Hepatocyte (in vitro differentiated cells): Measurements from ENCODE around the gene ANKRD10. TPM values are rescaled to one million over a fixed set of nuclear protein-coding genes. Genes with fewer than 3 reads are reported as not detected.

Experiments
- DNase-seq: peaks from one replicate; pipeline ENCODE4 v3.0.0-alpha.2; 2016; ENCODE audit warnings: low spot score
- H2AFZ ChIP-seq: fragments of 200-600 bp; sonication (generic); 2 replicates; pipeline ENCODE4 v1.6.0; 2016; ENCODE audit warnings: antibody characterized with exemption, mild to moderate bottlenecking
- H3K27ac ChIP-seq: fragments of 200-600 bp; sonication (generic); 2 replicates; pipeline ENCODE4 v1.5.1; 2016; ENCODE audit warnings: mild to moderate bottlenecking
- H3K27me3 ChIP-seq: fragments of 200-600 bp; sonication (generic); 2 replicates; pipeline ENCODE4 v1.6.1; 2016
- H3K36me3 ChIP-seq: fragments of 200-600 bp; sonication (generic); replicated peaks from 2 replicates; pipeline ENCODE4 v1.5.1; 2016; ENCODE audit warnings: low read depth; ENCODE audit not compliant: insufficient read depth
- H3K4me1 ChIP-seq: fragments of 200-600 bp; sonication (generic); 2 replicates; pipeline ENCODE4 v1.5.1; 2016; ENCODE audit warnings: mild to moderate bottlenecking, moderate library complexity; ENCODE audit not compliant: insufficient read depth
- H3K4me2 ChIP-seq: fragments of 200-600 bp; sonication (generic); 2 replicates; pipeline ENCODE4 v1.6.0; 2016
- H3K4me3 ChIP-seq: fragments of 200-600 bp; sonication (generic); 2 replicates; pipeline ENCODE4 v1.5.1; 2016; ENCODE audit warnings: mild to moderate bottlenecking
- H3K79me2 ChIP-seq: fragments of 200-600 bp; sonication (generic); 2 replicates; pipeline ENCODE4 v1.6.0; 2017; ENCODE audit warnings: mild to moderate bottlenecking
- H3K9me2 ChIP-seq: fragments of 200-600 bp; sonication (generic); replicated peaks from 2 replicates; pipeline ENCODE4 v1.6.0; 2017; ENCODE audit warnings: mild to moderate bottlenecking; ENCODE audit not compliant: insufficient read depth
- H3K9me3 ChIP-seq: fragments of 200-600 bp; sonication (generic); 2 replicates; pipeline ENCODE4 v1.5.1; 2016; ENCODE audit warnings: low read depth, mild to moderate bottlenecking
- H4K20me1 ChIP-seq: fragments of 200-600 bp; sonication (generic); 2 replicates; pipeline ENCODE4 v1.6.0; 2016; ENCODE audit warnings: mild to moderate bottlenecking; ENCODE audit not compliant: insufficient read depth, poor library complexity, severe bottlenecking
- CTCF ChIP-seq: fragments of 200-600 bp; sonication (generic); IDR thresholded peaks from 2 replicates; pipeline ENCODE4 v1.5.1; 2016; ENCODE audit warnings: antibody characterized with exemption, mild to moderate bottlenecking; ENCODE audit not compliant: poor library complexity
- EZH2 ChIP-seq: fragments of 200-600 bp; sonication (generic); IDR thresholded peaks from 2 replicates; pipeline ENCODE4 v1.6.1; 2016; ENCODE audit warnings: antibody characterized with exemption, mild to moderate bottlenecking, borderline replicate concordance
- EZH2phosphoT487 ChIP-seq: fragments of 200-600 bp; sonication (generic); IDR thresholded peaks from one replicate; pipeline ENCODE4 v1.6.1; 2018; ENCODE audit warnings: antibody characterized with exemption, mild to moderate bottlenecking, low read depth, moderate library complexity; ENCODE audit not compliant: unreplicated experiment, severe bottlenecking
- WGBS: methylation state at CpG from one replicate; pipeline ENCODE4 v1.1.6; 2016; ENCODE audit warnings: low lambda C conversion rate; ENCODE audit errors: missing lambda C conversion rate; 5-methylcytosine and 5-hydroxymethylcytosine counted together
- polyA plus RNA-seq: library from polyadenylated mRNA; unstranded; fragments of >200 nt; fragmentation: Nextera tagmentation; extraction: Ambion mirVana; gene quantifications from 2 replicates; pipeline ENCODE4 v1.2.1, GENCODE V29; 2016
- total RNA-seq: library from RNA; depleted of rRNA; stranded (reverse); fragments of >200 nt; gene quantifications from 2 replicates; pipeline ENCODE4 v1.2.3, GENCODE V29; 2014

Gene ANKRD10
- total and polyA plus RNA-seq, 2 experiments from 2014 or later: 104 to 143 TPM

GRCh38 chr13:110867380-110867779 lies 47.5 kb downstream of the ANKRD10 start:
- no peaks in the 10 kb centered on the region for H3K36me3 ChIP-seq
- H3K79me2 ChIP-seq: no peaks in the 10 kb centered on the region
- no peak overlapping the region for H2AFZ ChIP-seq
- H3K4me1 ChIP-seq: peaks cover 15% of the 10 kb centered on the region
- 92% methylated on average over 6 of the region's 6 CpGs for WGBS
- TF ChIP-seq CTCF (no peak), EZH2 (no peak), EZH2phosphoT487 (no peak)
- DNase-seq: no peak
- H3K4me2 ChIP-seq: no peak overlapping the region
- H3K27ac ChIP-seq: no peak overlapping the region
- H3K9me2 ChIP-seq: no peaks in the 10 kb centered on the region
- no peak overlapping the region for H3K4me3 ChIP-seq
- H3K9me3 ChIP-seq: no peaks in the 10 kb centered on the region
- no peaks in the 10 kb centered on the region for H3K27me3 ChIP-seq
- H4K20me1 ChIP-seq: no peaks in the 10 kb centered on the region

DNA sequence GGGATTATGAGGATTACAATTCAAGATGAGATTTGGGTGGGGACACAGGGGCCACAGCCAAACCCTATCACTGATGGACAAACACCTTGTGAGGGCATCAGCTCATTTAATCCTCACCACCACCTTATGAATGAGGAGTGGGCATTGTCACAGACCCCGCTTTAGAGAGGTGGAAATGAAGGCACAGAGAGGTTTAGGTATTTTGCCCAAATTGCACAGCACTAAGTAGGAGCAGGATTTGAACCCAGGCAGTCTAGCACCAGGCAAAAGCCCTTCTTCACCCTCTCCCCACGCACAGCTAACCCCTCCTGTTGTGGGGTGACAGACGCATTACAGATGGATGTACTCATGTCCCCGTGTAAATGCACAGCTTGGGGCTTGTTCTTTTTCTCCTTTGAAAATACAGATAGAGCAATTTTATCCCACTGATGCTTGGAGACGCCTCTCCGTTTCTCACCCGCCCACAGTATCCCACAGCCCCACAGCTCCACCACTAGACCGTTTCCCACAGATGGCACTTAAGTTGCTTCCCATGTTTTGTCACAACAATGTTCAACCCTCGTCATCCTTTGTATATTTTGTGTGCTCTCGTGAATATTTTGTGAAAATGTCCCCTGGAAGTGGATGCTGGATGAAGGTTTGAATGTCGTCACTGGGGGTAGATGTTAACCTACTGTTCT lies 48.2 kb downstream of the ANKRD10 start:
- Histone ChIP-seq H3K79me2 (no peaks in the 10 kb centered on the region), H3K9me3 (no peaks in the 10 kb centered on the region), H3K4me3 (no peak overlapping the region), H3K27me3 (no peaks in the 10 kb centered on the region), H3K4me1 (peaks cover 10% of the 10 kb centered on the region), H3K4me2 (no peak overlapping the region), H4K20me1 (no peaks in the 10 kb centered on the region), H3K27ac (no peak overlapping the region), H2AFZ (no peak overlapping the region), H3K9me2 (no peaks in the 10 kb centered on the region), H3K36me3 (no peaks in the 10 kb centered on the region)
- 92% methylated on average over 11 of the region's 11 CpGs for WGBS
- DNase-seq: no peak
- TF ChIP-seq CTCF (no peak), EZH2 (no peak), EZH2phosphoT487 (no peak)

DNA sequence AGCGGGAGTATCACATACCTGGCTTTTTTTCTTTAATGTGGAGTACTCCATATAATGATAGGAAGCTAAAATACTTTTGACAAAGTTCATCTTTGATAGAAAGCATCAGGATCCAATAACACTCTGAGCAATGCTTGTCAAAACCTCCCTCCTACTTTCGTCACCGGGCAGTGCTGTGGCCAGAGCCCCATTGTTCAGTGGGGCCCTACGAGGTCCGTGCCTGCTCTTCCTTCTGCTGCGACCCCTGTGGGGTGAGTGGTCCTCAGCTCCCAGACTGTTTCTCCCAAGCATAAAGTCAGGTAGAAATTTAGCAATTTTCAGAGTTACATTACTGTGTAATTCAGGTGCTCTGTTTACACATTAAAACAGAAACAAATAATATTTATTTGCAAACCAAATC lies 51.2 kb downstream of the ANKRD10 start:
- H3K4me3 ChIP-seq: no peak overlapping the region
- H4K20me1 ChIP-seq: no peaks in the 10 kb centered on the region
- H3K9me2 ChIP-seq: no peaks in the 10 kb centered on the region
- DNase-seq: no peak
- no peaks in the 10 kb centered on the region for H3K79me2 ChIP-seq
- no peak overlapping the region for H2AFZ ChIP-seq
- no peak overlapping the region for H3K27ac ChIP-seq
- no peaks in the 10 kb centered on the region for H3K27me3 ChIP-seq
- no peak overlapping the region for H3K4me2 ChIP-seq
- no peaks in the 10 kb centered on the region for H3K9me3 ChIP-seq
- H3K36me3 ChIP-seq: no peaks in the 10 kb centered on the region
- TF ChIP-seq EZH2 (no peak), CTCF (no peak), EZH2phosphoT487 (no peak)
- WGBS: 87% methylated on average over 6 of the region's 6 CpGs
- no peaks in the 10 kb centered on the region for H3K4me1 ChIP-seq

DNA sequence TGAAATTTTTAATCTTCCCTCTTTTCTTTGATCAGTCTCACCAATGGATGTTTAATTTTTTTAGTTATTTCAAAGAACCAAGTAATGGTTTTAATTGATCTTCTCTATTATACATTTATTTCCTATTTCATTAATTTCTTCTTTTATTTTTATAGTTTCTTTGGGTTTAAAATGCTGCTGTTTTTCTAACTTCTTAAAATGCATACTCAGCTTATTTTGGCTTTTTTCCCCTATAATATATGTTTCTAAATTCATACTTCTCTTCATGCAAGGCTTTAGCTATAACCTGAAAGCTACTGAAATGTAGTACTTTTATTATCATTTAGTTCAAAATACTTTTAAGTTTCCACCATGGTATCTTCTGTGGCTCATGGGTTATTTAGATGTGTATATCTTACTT lies 53.9 kb downstream of the ANKRD10 start:
- no peak for DNase-seq
- no peaks in the 10 kb centered on the region for H3K36me3 ChIP-seq
- H3K9me3 ChIP-seq: no peaks in the 10 kb centered on the region
- no peak overlapping the region for H3K27ac ChIP-seq
- H3K27me3 ChIP-seq: no peaks in the 10 kb centered on the region
- no peak for TF ChIP-seq EZH2phosphoT487
- TF ChIP-seq EZH2: no peak
- TF ChIP-seq CTCF: no peak
- no peak overlapping the region for H2AFZ ChIP-seq
- no peaks in the 10 kb centered on the region for H3K79me2 ChIP-seq
- H4K20me1 ChIP-seq: no peaks in the 10 kb centered on the region
- no peaks in the 10 kb centered on the region for H3K4me1 ChIP-seq
- no peak overlapping the region for H3K4me2 ChIP-seq
- H3K4me3 ChIP-seq: no peak overlapping the region
- no peaks in the 10 kb centered on the region for H3K9me2 ChIP-seq
